HEK293 (cell line): Measurements from ENCODE around the gene RASGEF1B.

Experiments used
- CTCF ChIA-PET: fragments of 350-600 bp; formaldehyde crosslinking; extraction: SDS; loops from one replicate; lab custom pipeline; 2021; ENCODE audit warnings: antibody characterized with exemption; lab: Yijun Ruan, JAX
- POLR2A ChIA-PET: fragments of 300-600 bp; formaldehyde crosslinking; extraction: SDS; loops from one replicate; lab custom pipeline; 2020; ENCODE audit warnings: antibody characterized with exemption, inconsistent platforms; lab: Yijun Ruan, JAX
- H3K27ac ChIP-seq: fragments of 200-500 bp; sonication (Bioruptor generic); 2 replicates; pipeline ENCODE4 v1.5.1; 2014; ENCODE audit warnings: low read depth, low read length, control low read depth, inconsistent platforms; ENCODE audit errors: extremely low read depth
- H3K36me3 ChIP-seq, 2 experiments: fragments of 200-500 bp in 1 of 2; sonication (Bioruptor generic) in 1 of 2; 1 replicate in 1 of 2; 2 replicates in 1 of 2; pipeline ENCODE4 v1.5.1; 2014 to 2017; ENCODE audit warnings: inconsistent platforms in 2 of 2, low read length in 2 of 2; ENCODE audit not compliant: control insufficient read depth in 2 of 2, insufficient read depth in 1 of 2
- H3K4me1 ChIP-seq: fragments of 200-500 bp; sonication (Bioruptor generic); 2 replicates; pipeline ENCODE4 v1.5.1; 2014; ENCODE audit warnings: mild to moderate bottlenecking, low read length, inconsistent platforms; ENCODE audit not compliant: control insufficient read depth, insufficient read depth
- H3K4me3 ChIP-seq: 2 replicates; pipeline ENCODE4 v1.5.1; 2011; ENCODE audit warnings: low read depth, mild to moderate bottlenecking, control low read depth, low read length, moderate library complexity
- H3K9me3 ChIP-seq: fragments of 200-500 bp; sonication (Bioruptor generic); 2 replicates; pipeline ENCODE4 v1.5.1; 2014; ENCODE audit warnings: low read depth, low read length, inconsistent platforms; ENCODE audit not compliant: control insufficient read depth, insufficient read depth
- FEZF1 ChIP-seq: fragments of 450-650 bp; formaldehyde crosslinking; IDR thresholded peaks from 2 replicates; pipeline ENCODE4 v1.5.1; 2016; ENCODE audit warnings: missing biosample characterization, missing genetic modification characterization
- GLI2 ChIP-seq: fragments of 450-650 bp; formaldehyde crosslinking; IDR thresholded peaks from 2 replicates; pipeline ENCODE4; 2017; ENCODE audit warnings: missing biosample characterization, missing genetic modification characterization, low read depth, borderline replicate concordance
- HOXA7 ChIP-seq: sonication (generic); formaldehyde crosslinking; IDR thresholded peaks from 2 replicates; pipeline ENCODE4 v1.8.1; 2022; ENCODE audit warnings: missing genetic modification reagents, borderline replicate concordance
- MZF1 ChIP-seq: fragments of 450-650 bp; formaldehyde crosslinking; IDR thresholded peaks from 2 replicates; pipeline ENCODE4 v1.5.1; 2017; ENCODE audit warnings: missing biosample characterization, missing genetic modification characterization, borderline replicate concordance
- PRDM1 ChIP-seq: fragments of 450-650 bp; formaldehyde crosslinking; IDR thresholded peaks from 2 replicates; pipeline ENCODE4; 2016; ENCODE audit warnings: missing biosample characterization, missing genetic modification characterization
- ZFP37 ChIP-seq: fragments of 450-650 bp; formaldehyde crosslinking; IDR thresholded peaks from 2 replicates; pipeline ENCODE4 v1.5.1; 2016; ENCODE audit warnings: missing biosample characterization, missing genetic modification characterization
- ZIC2 ChIP-seq: fragments of 450-650 bp; formaldehyde crosslinking; IDR thresholded peaks from 2 replicates; pipeline ENCODE4 v1.5.1; 2016; ENCODE audit warnings: missing biosample characterization, missing genetic modification characterization
- ZNF175 ChIP-seq: fragments of 450-650 bp; formaldehyde crosslinking; IDR thresholded peaks from 2 replicates; pipeline ENCODE4 v1.5.1; 2016; ENCODE audit warnings: missing biosample characterization, missing genetic modification characterization
- ZNF248 ChIP-seq: fragments of 450-650 bp; formaldehyde crosslinking; IDR thresholded peaks from 2 replicates; pipeline ENCODE4 v1.5.1; 2017; ENCODE audit warnings: missing biosample characterization, missing genetic modification characterization
- ZNF292 ChIP-seq: fragments of 450-650 bp; formaldehyde crosslinking; IDR thresholded peaks from 2 replicates; pipeline ENCODE4 v1.5.1; 2016; ENCODE audit warnings: low read depth, missing biosample characterization, missing genetic modification characterization, borderline replicate concordance
- ZNF544 ChIP-seq: fragments of 450-650 bp; formaldehyde crosslinking; IDR thresholded peaks from 2 replicates; pipeline ENCODE4 v1.5.0; 2017; ENCODE audit warnings: missing biosample characterization, missing genetic modification characterization
- ZNF571 ChIP-seq: fragments of 450-650 bp; formaldehyde crosslinking; IDR thresholded peaks from 2 replicates; pipeline ENCODE4 v1.5.0; 2017; ENCODE audit warnings: missing biosample characterization, missing genetic modification characterization
- ZNF596 ChIP-seq: fragments of 450-650 bp; IDR thresholded peaks from 2 replicates; pipeline ENCODE4 v1.5.0; 2018; ENCODE audit warnings: missing biosample characterization, mild to moderate bottlenecking, missing genetic modification characterization, moderate library complexity
- ZNF629 ChIP-seq: fragments of 450-650 bp; formaldehyde crosslinking; IDR thresholded peaks from 2 replicates; pipeline ENCODE4 v1.5.1; 2017; ENCODE audit warnings: missing biosample characterization, missing genetic modification characterization
- ZNF670 ChIP-seq: fragments of 450-650 bp; formaldehyde crosslinking; IDR thresholded peaks from 2 replicates; pipeline ENCODE4 v1.5.1; 2016; ENCODE audit warnings: missing biosample characterization, missing genetic modification characterization, low read depth
- ZXDB ChIP-seq: fragments of 450-650 bp; formaldehyde crosslinking; IDR thresholded peaks from 2 replicates; pipeline ENCODE4 v1.5.1; 2016; ENCODE audit warnings: missing biosample characterization, missing genetic modification characterization
- TF ChIP-seq, protein P1 (sequence below): fragments of 450-650 bp; formaldehyde crosslinking; IDR thresholded peaks from 2 replicates; pipeline ENCODE4 v1.5.1; 2016; ENCODE audit warnings: missing biosample characterization, missing genetic modification characterization
- TF ChIP-seq, protein P2 (sequence below): fragments of 450-650 bp; formaldehyde crosslinking; IDR thresholded peaks from 2 replicates; pipeline ENCODE4 v1.5.1; 2016; ENCODE audit warnings: missing biosample characterization, missing genetic modification characterization, low read depth
- TF ChIP-seq, protein P3 (sequence below): fragments of 450-650 bp; formaldehyde crosslinking; IDR thresholded peaks from 2 replicates; pipeline ENCODE4 v1.5.1; 2016; ENCODE audit warnings: missing biosample characterization, missing genetic modification characterization
- TF ChIP-seq, protein P4 (sequence below): fragments of 450-650 bp; formaldehyde crosslinking; IDR thresholded peaks from 2 replicates; pipeline ENCODE4 v1.5.1; 2017; ENCODE audit warnings: missing biosample characterization, missing genetic modification characterization
- TF ChIP-seq, protein P5 (sequence below): fragments of 450-650 bp; formaldehyde crosslinking; IDR thresholded peaks from 2 replicates; pipeline ENCODE4 v1.5.1; 2016; ENCODE audit warnings: missing biosample characterization, missing genetic modification characterization

Gene RASGEF1B

DNA sequence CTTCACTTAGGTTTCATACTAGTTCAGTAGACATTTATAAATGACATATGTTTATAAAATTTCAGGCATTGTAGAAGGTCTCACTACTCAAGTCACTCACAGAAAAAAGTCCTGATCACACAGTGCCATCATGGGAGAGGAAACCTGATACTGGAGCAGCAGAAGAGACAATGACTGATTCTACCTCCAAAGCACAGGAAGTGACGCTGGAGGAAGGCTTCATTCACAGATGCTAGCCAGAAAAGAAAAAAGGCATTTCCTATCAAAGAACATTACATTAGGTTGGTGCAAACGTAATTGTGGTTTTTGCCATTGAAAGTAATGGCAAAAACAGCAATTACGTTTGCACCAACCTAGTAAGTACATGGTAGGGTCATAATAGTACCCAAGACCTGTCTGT lies 79.5 kb downstream of the RASGEF1B start:
- Histone ChIP-seq H3K36me3 (no peaks in the 10 kb centered on the region), H3K4me1 (no peaks in the 10 kb centered on the region), H3K4me3 (no peak overlapping the region), H3K27ac (no peak overlapping the region), H3K9me3 (no peaks in the 10 kb centered on the region)
- TF ChIP-seq GLI2 (tag by site-specific recombination) (no peak), PRDM1 (no peak), ZIC2 (tag by site-specific recombination) (no peak), ZNF544 (tag by site-specific recombination) (no peak), ZXDB (tag by site-specific recombination) (no peak), MZF1 (tag by site-specific recombination) (no peak)
- TF ChIP-seq, protein P1, sequence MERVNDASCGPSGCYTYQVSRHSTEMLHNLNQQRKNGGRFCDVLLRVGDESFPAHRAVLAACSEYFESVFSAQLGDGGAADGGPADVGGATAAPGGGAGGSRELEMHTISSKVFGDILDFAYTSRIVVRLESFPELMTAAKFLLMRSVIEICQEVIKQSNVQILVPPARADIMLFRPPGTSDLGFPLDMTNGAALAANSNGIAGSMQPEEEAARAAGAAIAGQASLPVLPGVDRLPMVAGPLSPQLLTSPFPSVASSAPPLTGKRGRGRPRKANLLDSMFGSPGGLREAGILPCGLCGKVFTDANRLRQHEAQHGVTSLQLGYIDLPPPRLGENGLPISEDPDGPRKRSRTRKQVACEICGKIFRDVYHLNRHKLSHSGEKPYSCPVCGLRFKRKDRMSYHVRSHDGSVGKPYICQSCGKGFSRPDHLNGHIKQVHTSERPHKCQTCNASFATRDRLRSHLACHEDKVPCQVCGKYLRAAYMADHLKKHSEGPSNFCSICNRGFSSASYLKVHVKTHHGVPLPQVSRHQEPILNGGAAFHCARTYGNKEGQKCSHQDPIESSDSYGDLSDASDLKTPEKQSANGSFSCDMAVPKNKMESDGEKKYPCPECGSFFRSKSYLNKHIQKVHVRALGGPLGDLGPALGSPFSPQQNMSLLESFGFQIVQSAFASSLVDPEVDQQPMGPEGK (tag by site-specific recombination) = no peak
- TF ChIP-seq, protein P2, sequence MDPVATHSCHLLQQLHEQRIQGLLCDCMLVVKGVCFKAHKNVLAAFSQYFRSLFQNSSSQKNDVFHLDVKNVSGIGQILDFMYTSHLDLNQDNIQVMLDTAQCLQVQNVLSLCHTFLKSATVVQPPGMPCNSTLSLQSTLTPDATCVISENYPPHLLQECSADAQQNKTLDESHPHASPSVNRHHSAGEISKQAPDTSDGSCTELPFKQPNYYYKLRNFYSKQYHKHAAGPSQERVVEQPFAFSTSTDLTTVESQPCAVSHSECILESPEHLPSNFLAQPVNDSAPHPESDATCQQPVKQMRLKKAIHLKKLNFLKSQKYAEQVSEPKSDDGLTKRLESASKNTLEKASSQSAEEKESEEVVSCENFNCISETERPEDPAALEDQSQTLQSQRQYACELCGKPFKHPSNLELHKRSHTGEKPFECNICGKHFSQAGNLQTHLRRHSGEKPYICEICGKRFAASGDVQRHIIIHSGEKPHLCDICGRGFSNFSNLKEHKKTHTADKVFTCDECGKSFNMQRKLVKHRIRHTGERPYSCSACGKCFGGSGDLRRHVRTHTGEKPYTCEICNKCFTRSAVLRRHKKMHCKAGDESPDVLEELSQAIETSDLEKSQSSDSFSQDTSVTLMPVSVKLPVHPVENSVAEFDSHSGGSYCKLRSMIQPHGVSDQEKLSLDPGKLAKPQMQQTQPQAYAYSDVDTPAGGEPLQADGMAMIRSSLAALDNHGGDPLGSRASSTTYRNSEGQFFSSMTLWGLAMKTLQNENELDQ (tag by site-specific recombination) = no peak
- POLR2A ChIA-PET = no interaction called here
- CTCF ChIA-PET = no interaction called here

DNA sequence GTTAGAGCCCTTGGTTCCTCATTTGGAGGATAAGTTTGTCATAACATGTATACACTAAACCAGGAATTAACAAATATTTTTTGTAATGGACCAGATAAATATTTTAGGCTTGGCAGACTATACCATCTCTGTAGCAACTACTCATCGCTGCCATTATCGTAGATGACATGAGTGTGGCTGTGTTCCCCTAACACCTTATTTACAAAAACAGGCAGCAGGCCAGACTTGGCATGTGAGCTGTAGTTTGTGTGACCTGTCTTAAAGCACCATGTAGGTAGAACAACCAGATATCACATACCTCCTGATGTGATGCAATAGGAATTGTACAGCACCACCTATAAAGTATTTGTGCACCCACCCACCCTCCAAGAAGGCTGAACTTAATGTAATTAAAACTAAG lies 82.0 kb downstream of the RASGEF1B start:
- POLR2A ChIA-PET = no interaction called here
- H3K4me1 ChIP-seq = no peaks in the 10 kb centered on the region
- TF ChIP-seq HOXA7 = no peak
- TF ChIP-seq, all 188 proteins: peak for 0
- Histone ChIP-seq H3K27ac (no peak overlapping the region), H3K4me3 (no peak overlapping the region), H3K36me3 (no peaks in the 10 kb centered on the region), H3K9me3 (no peaks in the 10 kb centered on the region)
- CTCF ChIA-PET = no interaction called here

DNA sequence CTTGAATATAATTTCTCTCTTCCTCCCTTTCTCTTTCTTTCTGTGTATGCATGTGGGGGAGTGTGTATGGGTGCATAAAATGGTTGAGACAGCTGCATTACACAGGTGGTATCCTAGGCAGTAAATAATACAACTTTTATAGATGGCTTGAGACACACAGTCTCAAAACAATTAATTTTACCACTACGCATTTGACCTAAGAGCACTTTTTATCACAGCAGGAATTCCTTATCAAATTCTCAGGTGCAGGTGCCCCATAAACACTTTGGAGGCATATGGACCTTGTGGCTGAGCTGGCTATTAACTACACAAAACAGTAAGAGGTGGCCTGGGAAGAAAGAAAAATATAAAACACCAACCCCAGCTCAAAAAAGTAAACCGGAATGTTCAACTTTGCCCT lies 91.3 kb downstream of the RASGEF1B start:
- ChIA-PET POLR2A (no interaction called here), CTCF (interaction anchor here (0.7 kb wide), 1 partner anchor 1380 kb away, joined by 4 read pairs; no protein-coding TSS in a partner anchor)
- Histone ChIP-seq H3K4me3 (no peak overlapping the region), H3K9me3 (no peaks in the 10 kb centered on the region), H3K4me1 (peaks cover 11% of the 10 kb centered on the region), H3K36me3 (no peaks in the 10 kb centered on the region), H3K27ac (no peak overlapping the region)
- TF ChIP-seq ZNF629 = no peak
- no peak for TF ChIP-seq ZNF544 (tag by site-specific recombination)
- TF ChIP-seq, protein P3, sequence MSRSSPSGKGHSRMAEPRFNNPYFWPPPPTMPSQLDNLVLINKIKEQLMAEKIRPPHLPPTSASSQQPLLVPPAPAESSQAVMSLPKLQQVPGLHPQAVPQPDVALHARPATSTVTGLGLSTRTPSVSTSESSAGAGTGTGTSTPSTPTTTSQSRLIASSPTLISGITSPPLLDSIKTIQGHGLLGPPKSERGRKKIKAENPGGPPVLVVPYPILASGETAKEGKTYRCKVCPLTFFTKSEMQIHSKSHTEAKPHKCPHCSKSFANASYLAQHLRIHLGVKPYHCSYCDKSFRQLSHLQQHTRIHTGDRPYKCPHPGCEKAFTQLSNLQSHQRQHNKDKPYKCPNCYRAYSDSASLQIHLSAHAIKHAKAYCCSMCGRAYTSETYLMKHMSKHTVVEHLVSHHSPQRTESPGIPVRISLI (tag by site-specific recombination) = no peak
- no peak for TF ChIP-seq ZNF248 (tag by site-specific recombination)
- TF ChIP-seq, protein P4, sequence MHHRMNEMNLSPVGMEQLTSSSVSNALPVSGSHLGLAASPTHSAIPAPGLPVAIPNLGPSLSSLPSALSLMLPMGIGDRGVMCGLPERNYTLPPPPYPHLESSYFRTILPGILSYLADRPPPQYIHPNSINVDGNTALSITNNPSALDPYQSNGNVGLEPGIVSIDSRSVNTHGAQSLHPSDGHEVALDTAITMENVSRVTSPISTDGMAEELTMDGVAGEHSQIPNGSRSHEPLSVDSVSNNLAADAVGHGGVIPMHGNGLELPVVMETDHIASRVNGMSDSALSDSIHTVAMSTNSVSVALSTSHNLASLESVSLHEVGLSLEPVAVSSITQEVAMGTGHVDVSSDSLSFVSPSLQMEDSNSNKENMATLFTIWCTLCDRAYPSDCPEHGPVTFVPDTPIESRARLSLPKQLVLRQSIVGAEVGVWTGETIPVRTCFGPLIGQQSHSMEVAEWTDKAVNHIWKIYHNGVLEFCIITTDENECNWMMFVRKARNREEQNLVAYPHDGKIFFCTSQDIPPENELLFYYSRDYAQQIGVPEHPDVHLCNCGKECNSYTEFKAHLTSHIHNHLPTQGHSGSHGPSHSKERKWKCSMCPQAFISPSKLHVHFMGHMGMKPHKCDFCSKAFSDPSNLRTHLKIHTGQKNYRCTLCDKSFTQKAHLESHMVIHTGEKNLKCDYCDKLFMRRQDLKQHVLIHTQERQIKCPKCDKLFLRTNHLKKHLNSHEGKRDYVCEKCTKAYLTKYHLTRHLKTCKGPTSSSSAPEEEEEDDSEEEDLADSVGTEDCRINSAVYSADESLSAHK (tag by site-specific recombination) = no peak; the same call in 1 of the 2 replicates
- no peak for TF ChIP-seq ZNF292 (tag by site-specific recombination)
- no peak for TF ChIP-seq ZNF571 (tag by site-specific recombination)
- TF ChIP-seq ZNF175 (tag by site-specific recombination) = no peak
- TF ChIP-seq, protein P5, sequence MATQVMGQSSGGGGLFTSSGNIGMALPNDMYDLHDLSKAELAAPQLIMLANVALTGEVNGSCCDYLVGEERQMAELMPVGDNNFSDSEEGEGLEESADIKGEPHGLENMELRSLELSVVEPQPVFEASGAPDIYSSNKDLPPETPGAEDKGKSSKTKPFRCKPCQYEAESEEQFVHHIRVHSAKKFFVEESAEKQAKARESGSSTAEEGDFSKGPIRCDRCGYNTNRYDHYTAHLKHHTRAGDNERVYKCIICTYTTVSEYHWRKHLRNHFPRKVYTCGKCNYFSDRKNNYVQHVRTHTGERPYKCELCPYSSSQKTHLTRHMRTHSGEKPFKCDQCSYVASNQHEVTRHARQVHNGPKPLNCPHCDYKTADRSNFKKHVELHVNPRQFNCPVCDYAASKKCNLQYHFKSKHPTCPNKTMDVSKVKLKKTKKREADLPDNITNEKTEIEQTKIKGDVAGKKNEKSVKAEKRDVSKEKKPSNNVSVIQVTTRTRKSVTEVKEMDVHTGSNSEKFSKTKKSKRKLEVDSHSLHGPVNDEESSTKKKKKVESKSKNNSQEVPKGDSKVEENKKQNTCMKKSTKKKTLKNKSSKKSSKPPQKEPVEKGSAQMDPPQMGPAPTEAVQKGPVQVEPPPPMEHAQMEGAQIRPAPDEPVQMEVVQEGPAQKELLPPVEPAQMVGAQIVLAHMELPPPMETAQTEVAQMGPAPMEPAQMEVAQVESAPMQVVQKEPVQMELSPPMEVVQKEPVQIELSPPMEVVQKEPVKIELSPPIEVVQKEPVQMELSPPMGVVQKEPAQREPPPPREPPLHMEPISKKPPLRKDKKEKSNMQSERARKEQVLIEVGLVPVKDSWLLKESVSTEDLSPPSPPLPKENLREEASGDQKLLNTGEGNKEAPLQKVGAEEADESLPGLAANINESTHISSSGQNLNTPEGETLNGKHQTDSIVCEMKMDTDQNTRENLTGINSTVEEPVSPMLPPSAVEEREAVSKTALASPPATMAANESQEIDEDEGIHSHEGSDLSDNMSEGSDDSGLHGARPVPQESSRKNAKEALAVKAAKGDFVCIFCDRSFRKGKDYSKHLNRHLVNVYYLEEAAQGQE = no peak
- no peak for TF ChIP-seq ZFP37 (tag by site-specific recombination)
- TF ChIP-seq ZNF670 (tag by site-specific recombination) = no peak
- TF ChIP-seq FEZF1 (tag by site-specific recombination) = peak; percentile 38; the same call in 1 of the 2 replicates
- TF ChIP-seq ZNF596 (tag by site-specific recombination) = no peak
- 0 out of 2 replicates have a peak, but pooled peaks have one; percentile 16 for TF ChIP-seq ZXDB (tag by site-specific recombination)
